CD4-positive, alpha-beta T cell treated with Interleukin-6 at 100 ng/mL for 8 hours (primary cell): ENCODE measurements around the gene RAB31.
A peak's percentile ranks its signal among the peaks of the same experiment; 100 is the strongest.
"Not testable (repeated sequence)": the region's sequence is repeated elsewhere in the genome, so short reads cannot be mapped to it uniquely, and the experiment has no call there.

Experiments
- DNase-seq: peaks from one replicate; pipeline ENCODE4 v3.0.0-alpha.2; 2020; ENCODE audit warnings: mixed read lengths, low spot score

The RAB31 gene

GRCh38 chr18:9762526-9762925 is 54.4 kb downstream of the RAB31 start:
- no peak for DNase-seq

DNA sequence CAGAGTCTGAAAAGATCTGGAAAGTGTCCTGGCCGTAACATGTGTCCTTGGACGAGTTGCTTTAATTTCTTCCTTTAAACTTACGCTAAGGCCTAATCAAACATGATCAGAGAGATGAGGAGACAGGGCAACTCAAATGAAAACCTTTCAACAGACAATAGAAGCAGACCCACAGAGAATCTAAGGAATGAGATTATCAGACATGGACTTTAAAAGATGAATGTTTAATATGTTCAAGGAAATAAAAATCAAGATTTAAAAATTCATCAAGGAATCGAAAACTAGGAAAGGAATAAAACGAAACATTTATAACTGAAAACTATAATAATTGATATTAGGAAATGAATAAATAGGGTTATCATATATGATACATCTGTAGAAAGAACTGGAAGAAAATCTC is 55.1 kb downstream of the RAB31 start:
- DNase-seq, result no peak

DNA sequence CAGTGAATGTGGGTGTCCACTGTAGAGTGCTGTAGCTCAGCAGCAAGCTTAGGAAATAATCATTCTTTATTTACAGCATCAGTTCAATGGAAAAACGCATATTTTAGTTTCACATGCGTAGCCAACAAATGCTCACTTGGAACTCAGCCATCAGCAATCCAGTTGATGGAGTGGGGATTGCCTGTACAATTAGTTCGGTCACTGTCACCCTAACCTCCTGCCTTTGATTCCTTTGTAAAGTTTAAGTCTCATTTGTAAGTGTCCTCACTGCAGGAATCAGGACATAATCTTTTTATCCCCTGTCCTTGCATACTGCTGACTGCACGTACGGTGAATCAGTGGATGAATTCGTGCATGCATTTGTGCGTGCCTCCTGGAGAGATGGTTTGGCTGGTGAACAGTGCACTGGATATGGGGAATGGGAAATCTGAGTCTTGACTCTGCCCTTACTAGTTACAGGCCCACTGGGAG is 55.9 kb downstream of the RAB31 start:
- no peak for DNase-seq

DNA sequence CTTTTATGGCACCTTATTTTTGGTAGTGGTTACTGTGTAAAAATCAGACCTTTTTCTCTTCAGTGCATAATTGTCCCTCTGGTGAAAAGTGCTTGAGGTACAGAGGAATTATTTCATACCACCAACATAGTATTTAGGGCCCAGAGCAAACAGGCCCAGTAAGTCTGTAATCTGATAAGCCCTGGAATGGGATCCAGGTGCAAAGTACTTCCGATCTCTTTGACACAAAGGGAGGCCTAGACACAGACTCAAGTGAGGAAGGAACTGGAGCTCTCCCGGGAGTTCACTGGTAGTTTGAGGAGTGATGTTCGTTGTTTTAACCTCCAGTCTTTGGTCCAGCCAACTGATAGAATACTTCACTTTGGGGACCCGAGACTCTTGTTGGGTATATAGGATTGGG is 57.4 kb downstream of the RAB31 start:
- DNase-seq, result no peak

DNA sequence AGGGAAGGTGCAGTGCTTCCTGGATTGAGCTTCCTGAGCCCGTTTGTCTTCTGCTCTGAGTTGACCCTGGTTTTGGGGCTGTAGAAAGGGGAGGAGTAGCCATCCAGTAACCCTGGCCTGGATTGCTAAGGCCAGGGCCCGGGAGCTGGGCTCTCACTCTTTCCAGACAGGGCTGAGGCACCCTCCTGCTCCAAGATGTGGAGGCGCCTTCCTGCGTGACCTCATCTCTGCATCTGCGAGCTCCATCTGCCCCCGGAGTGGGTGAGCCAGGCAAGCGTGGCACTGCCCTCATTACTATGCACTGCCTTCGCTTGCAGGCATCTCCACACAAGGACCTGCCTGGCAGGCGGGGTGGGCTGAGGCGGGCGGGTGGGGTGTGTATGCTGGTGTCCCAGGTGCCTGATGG is 58.0 kb downstream of the RAB31 start:
- no peak for DNase-seq

DNA sequence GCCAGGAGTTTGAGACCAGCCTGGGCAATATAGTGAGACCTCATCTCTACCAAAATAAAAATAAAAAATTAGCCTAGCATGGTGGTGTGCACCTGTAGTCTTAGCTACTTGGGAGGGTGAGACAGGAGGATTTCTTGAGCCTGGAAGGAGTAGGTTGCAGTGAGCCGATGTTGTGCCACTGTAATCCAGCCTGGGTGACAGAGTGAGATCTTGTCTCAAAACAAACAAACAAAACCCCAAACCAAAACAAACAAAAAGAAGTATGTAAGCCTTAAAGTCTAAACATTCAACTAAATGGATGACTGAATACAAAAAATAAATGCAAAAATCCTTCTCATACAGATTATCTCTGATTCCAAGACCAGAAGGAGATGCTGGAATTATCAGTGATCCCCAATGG is 58.6 kb downstream of the RAB31 start:
- no peak for DNase-seq

- DNase-seq, result not testable (repeated sequence)
These were observed 60.1 kb downstream of the RAB31 start for GRCh38 chr18:9768071-9768691.

GRCh38 chr18:9770111-9770510 is 62.0 kb downstream of the RAB31 start:
- not testable (repeated sequence) for DNase-seq

GRCh38 chr18:9771261-9771976 is 63.3 kb downstream of the RAB31 start:
- peak; percentile 14 for DNase-seq

DNA sequence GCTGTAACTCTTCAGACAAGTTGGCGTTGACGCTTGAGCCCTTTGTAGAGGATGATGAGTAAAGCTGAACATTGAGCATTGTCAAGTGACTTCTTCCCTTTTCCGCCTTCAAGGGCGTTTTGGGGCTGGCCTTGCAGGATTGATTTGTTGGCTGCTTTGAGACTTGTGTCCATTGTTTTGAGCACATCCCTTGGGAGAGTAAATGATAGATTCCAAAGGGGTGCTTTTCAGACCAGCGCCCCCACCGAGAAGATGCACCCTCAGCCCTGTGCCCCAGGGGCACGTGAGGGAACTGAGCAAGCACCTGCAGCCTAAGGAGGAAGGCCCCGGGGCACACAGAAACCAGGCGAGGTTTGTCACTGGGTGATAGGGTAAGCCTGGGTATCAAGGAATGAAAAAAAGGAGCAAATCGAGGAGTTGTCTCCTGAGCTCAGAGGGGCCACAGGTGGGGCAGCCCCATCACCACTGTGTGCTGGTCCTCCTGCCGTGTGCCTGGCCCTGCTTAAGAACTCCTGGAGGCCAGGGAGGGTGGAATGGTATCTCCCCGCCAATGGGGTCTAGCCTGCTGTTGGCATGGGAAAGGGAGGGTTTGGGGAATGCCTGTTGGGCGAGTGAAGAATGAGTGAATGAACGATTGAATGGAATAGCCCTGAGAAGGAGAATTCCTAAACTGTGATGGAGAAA is 64.0 kb downstream of the RAB31 start:
- DNase-seq, result no peak

DNA sequence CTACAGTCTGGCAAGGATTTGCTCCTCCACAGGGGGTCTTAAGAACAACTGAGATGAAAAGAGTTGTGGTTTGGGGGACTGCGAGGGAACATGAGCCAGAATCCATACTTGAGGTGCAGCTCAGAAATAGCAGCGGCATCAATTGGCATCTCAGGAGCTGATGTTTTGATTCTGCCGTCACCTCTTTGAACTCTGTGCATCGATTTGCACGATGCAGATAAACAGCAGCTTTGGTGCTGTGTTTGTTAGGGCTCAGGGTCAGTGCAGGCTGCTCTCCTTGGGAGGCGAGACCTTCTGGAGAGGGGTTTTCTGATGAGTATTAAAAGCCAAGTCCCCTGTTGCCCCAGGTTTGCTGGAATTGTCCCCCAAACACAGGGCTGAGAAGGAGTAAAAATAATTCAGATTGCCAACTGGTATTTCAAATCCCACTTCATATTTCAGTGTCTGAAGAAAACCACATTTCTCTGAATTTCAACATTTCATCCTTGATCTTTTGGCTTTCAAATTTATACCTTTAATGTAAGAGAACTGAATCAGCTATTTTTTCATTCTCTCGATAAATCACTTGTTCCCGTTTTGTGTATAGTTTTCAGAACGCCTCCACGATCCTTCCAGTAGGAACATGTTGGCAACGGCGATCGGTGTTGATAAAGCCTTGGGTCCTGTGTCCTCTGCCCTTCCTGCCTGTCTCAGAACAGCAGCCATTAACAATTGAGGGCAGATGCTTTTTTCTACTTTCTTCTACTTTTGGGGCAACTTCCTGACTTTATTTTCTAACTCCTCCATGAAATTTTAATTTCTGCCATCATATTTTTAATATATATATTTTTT is 65.0 kb downstream of the RAB31 start:
- no peak for DNase-seq

DNA sequence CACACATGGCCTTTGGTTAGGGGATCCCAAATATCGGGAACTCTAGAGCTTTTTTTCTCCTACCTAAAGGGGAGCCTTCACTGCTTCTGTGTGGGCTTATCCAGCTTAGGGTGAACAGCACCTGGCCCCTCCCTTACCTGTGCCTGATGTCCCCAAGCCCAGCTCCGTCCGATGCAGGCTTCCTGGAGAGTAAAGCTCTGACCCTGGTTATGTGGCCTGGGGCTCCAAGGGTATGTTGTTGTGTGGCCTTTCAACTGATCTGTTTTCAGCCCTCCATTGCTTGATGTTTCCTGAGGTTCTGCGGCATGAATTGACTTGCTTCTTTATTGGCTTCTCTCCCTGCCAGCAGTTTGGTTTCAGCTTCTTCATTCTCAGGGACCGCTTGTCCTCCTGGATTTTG is 66.0 kb downstream of the RAB31 start:
- no peak for DNase-seq

DNA sequence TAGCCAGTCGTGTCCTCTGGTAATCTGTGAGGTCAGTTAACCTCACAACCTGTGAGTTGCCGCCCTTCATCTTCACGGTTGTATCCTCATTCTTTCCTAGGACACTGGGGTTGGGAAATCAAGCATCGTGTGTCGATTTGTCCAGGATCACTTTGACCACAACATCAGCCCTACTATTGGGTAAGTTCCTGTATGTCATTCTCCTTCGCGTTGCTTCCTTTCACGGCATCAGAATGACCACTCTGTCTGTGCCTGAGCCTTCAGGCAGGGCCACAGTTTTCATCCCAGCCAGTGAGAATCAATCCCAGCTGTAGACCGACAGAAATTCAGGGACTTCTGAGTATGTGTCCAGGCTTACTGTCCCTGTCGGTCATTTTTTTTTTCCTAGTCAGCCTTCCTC is 67.1 kb downstream of the RAB31 start:
- no peak for DNase-seq

- no peak for DNase-seq
These were observed 71.5 kb downstream of the RAB31 start for GRCh38 chr18:9779630-9780029.

GRCh38 chr18:9782073-9782857 is 74.2 kb downstream of the RAB31 start:
- DNase-seq, result no peak

DNA sequence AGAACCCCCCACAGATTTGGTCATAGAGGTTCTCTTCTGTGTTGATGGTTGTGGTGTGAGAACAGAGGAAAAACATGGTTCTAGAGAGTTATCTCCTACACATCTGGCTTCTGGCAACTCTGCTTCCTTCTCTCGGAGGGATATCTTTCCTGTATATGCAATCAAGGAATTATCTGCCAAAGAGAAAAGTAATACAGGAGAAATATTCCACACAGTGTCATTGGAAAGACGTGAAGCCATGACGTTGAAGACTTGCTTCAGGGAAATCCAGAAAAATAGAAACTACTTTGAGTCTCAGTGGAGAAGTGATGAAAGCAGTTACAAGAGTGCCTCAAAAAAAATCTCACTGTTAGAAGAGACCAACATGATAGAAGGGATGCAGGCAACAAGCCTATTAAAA is 78.5 kb downstream of the RAB31 start:
- no peak for DNase-seq

GRCh38 chr18:9787036-9787435 is 78.9 kb downstream of the RAB31 start:
- no peak for DNase-seq

- no peak for DNase-seq
These were observed 79.6 kb downstream of the RAB31 start for GRCh38 chr18:9787712-9788111.

GRCh38 chr18:9788140-9788539 is 80.0 kb downstream of the RAB31 start:
- no peak for DNase-seq

DNA sequence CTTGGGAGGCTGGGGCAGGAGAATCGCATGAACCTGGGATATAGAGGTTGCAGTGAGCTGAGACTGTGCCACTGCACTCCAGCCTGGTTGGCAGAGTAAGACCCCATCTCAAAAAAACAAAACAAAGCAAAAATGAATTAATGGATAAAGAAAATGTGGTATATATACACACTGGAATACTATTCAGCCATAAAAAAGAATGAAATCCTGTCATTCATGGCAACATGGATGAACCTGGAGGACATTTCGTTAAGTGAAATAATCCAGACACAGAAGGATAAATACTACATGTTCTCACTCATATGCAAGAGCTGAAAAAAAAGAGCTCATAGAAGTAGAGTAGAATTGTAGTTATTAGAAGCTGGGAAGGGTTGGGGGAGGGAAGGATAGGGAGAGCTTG is 80.8 kb downstream of the RAB31 start:
- DNase-seq, result no peak

DNA sequence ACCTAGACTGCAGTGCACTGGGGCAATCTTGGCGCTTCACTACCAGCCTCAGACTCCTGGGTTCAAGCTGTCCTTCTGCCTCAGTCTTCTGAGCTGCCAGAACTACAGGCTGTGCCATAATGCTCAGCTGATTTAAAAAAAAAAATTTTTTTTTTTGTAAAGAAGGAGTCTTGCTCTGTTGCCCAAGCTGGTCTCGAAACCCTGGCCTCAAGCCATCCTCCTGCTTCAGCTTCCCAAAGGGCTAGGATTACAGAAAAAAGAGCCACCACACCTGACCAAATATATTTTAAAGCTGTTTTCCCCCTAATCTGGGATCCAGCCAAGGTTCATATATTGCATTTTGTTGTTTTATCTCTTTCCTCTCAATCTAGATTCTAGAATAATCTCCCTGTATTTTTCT is 82.2 kb downstream of the RAB31 start:
- no peak for DNase-seq

DNA sequence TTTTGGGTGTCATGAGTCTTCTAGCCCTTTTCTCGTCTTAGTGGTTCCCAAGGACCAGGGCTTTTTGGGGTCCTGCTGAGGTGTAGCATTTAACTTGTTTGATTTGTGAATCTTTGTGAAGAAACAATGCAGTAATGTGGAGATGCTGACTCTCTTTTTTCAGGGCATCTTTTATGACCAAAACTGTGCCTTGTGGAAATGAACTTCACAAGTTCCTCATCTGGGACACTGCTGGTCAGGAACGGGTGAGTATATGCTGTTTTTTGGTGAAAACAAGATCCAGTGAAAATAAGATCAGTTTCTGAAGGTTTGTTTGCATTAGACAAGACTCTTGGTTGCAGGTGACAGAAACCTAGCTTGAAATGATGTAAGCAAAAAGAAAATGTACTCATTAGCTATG is 83.9 kb downstream of the RAB31 start:
- no peak for DNase-seq
